ENCODE results near the gene LEFTY1.

LEFTY1 gene

GRCh38 chr1:225892307-225892706, 3.4 kb upstream of the LEFTY1 start:
- H3K14ac ChIP-seq (ENCODE audit: low read length), result no peak overlapping the region
- H3K79me2 ChIP-seq (ENCODE audit: control insufficient read depth, insufficient read depth, low read length, poor library complexity), result no peaks in the 10 kb centered on the region
- H3K4me1 ChIP-seq (ENCODE audit: control insufficient read depth in 1 of 2, insufficient read depth in 2 of 2, low read length in 2 of 2), result peaks cover 4 to 5% of the 10 kb centered on the region in 2 experiments
- H3K79me1 ChIP-seq (ENCODE audit: low read length), result peaks cover 1% of the 10 kb centered on the region
- H3K9me3 ChIP-seq (ENCODE audit: insufficient read depth, low read depth, low read length), result no peaks in the 10 kb centered on the region
- H3K36me3 ChIP-seq (ENCODE audit: control insufficient read depth in 1 of 2, insufficient read depth in 2 of 2, low read length in 2 of 2), result no peaks in the 10 kb centered on the region
- no peak overlapping the region for H2BK120ac ChIP-seq (ENCODE audit: insufficient read depth, low read length, poor library complexity)
- no peak overlapping the region for H3K23ac ChIP-seq (ENCODE audit: low read length)
- H3K27me3 ChIP-seq (ENCODE audit: insufficient read depth, low read length), result no peaks in the 10 kb centered on the region
- H3K18ac ChIP-seq (ENCODE audit: low read length), result no peak overlapping the region
- H3K4me3 ChIP-seq (ENCODE audit: low read depth, low read length), result no peak overlapping the region
- no CpG with 5 or more reads among the region's 6 CpGs for WGBS (ENCODE audit: extremely low coverage, insufficient coverage, insufficient read length)
- no peak for DNase-seq
- no peak overlapping the region for H3K9ac ChIP-seq (ENCODE audit: low read length)
- H4K8ac ChIP-seq (ENCODE audit: low read depth, low read length), result no peak overlapping the region
- no peak overlapping the region for H2AK5ac ChIP-seq (ENCODE audit: low read length)
- H4K91ac ChIP-seq (ENCODE audit: low read depth, low read length), result no peak overlapping the region
- H2BK5ac ChIP-seq (ENCODE audit: low read depth, low read length, poor library complexity), result no peak overlapping the region
- no peak overlapping the region for H3K4me2 ChIP-seq (ENCODE audit: low read length)
- H2BK12ac ChIP-seq (ENCODE audit: low read length), result no peak overlapping the region
- no peak overlapping the region for H4K12ac ChIP-seq (ENCODE audit: low read depth, low read length)
- no peak overlapping the region for H2AFZ ChIP-seq (ENCODE audit: insufficient read depth, low read length, poor library complexity)
- H3K4ac ChIP-seq (ENCODE audit: low read depth, low read length), result no peak overlapping the region
- no peak overlapping the region for H3K27ac ChIP-seq (ENCODE audit: low read depth, low read length)

GRCh38 chr1:225891229-225891972, 2.5 kb upstream of the LEFTY1 start:
- WGBS (ENCODE audit: extremely low coverage, insufficient coverage, insufficient read length), result no CpG with 5 or more reads among the region's 14 CpGs
- no peak overlapping the region for H4K12ac ChIP-seq (ENCODE audit: low read depth, low read length)
- H2BK12ac ChIP-seq (ENCODE audit: low read length), result no peak overlapping the region
- H3K79me1 ChIP-seq (ENCODE audit: low read length), result no peaks in the 10 kb centered on the region
- H3K23ac ChIP-seq (ENCODE audit: low read length), result no peak overlapping the region
- no peak overlapping the region for H3K14ac ChIP-seq (ENCODE audit: low read length)
- H4K91ac ChIP-seq (ENCODE audit: low read depth, low read length), result no peak overlapping the region
- no peaks in the 10 kb centered on the region for H3K79me2 ChIP-seq (ENCODE audit: control insufficient read depth, insufficient read depth, low read length, poor library complexity)
- H3K4me1 ChIP-seq (ENCODE audit: control insufficient read depth in 1 of 2, insufficient read depth in 2 of 2, low read length in 2 of 2), result no peaks in the 10 kb centered on the region
- H2AFZ ChIP-seq (ENCODE audit: insufficient read depth, low read length, poor library complexity), result no peak overlapping the region
- H4K8ac ChIP-seq (ENCODE audit: low read depth, low read length), result no peak overlapping the region
- no peaks in the 10 kb centered on the region for H3K36me3 ChIP-seq (ENCODE audit: control insufficient read depth in 1 of 2, insufficient read depth in 2 of 2, low read length in 2 of 2)
- H3K27me3 ChIP-seq (ENCODE audit: insufficient read depth, low read length), result no peaks in the 10 kb centered on the region
- no peak overlapping the region for H3K27ac ChIP-seq (ENCODE audit: low read depth, low read length)
- DNase-seq, result no peak
- H3K4ac ChIP-seq (ENCODE audit: low read depth, low read length), result no peak overlapping the region
- H2AK5ac ChIP-seq (ENCODE audit: low read length), result no peak overlapping the region
- no peak overlapping the region for H3K4me2 ChIP-seq (ENCODE audit: low read length)
- no peak overlapping the region for H2BK5ac ChIP-seq (ENCODE audit: low read depth, low read length, poor library complexity)
- no peak overlapping the region for H2BK120ac ChIP-seq (ENCODE audit: insufficient read depth, low read length, poor library complexity)
- H3K9me3 ChIP-seq (ENCODE audit: insufficient read depth, low read depth, low read length), result no peaks in the 10 kb centered on the region
- no peak overlapping the region for H3K4me3 ChIP-seq (ENCODE audit: low read depth, low read length)
- H3K9ac ChIP-seq (ENCODE audit: low read length), result no peak overlapping the region
- H3K18ac ChIP-seq (ENCODE audit: low read length), result no peak overlapping the region

GRCh38 chr1:225890346-225891228, 1.6 kb upstream of the LEFTY1 start:
- H3K79me2 ChIP-seq (ENCODE audit: control insufficient read depth, insufficient read depth, low read length, poor library complexity), result no peaks in the 10 kb centered on the region
- no peaks in the 10 kb centered on the region for H3K9me3 ChIP-seq (ENCODE audit: insufficient read depth, low read depth, low read length)
- H3K9ac ChIP-seq (ENCODE audit: low read length), result no peak overlapping the region
- no peak overlapping the region for H3K4me2 ChIP-seq (ENCODE audit: low read length)
- no CpG with 5 or more reads among the region's 6 CpGs for WGBS (ENCODE audit: extremely low coverage, insufficient coverage, insufficient read length)
- no peaks in the 10 kb centered on the region for H3K4me1 ChIP-seq (ENCODE audit: control insufficient read depth in 1 of 2, insufficient read depth in 2 of 2, low read length in 2 of 2)
- no peak overlapping the region for H3K18ac ChIP-seq (ENCODE audit: low read length)
- no peak overlapping the region for H2BK5ac ChIP-seq (ENCODE audit: low read depth, low read length, poor library complexity)
- no peak overlapping the region for H3K27ac ChIP-seq (ENCODE audit: low read depth, low read length)
- no peaks in the 10 kb centered on the region for H3K27me3 ChIP-seq (ENCODE audit: insufficient read depth, low read length)
- no peak overlapping the region for H4K91ac ChIP-seq (ENCODE audit: low read depth, low read length)
- no peak overlapping the region for H2AFZ ChIP-seq (ENCODE audit: insufficient read depth, low read length, poor library complexity)
- H3K4me3 ChIP-seq (ENCODE audit: low read depth, low read length), result no peak overlapping the region
- H3K14ac ChIP-seq (ENCODE audit: low read length), result no peak overlapping the region
- no peak overlapping the region for H2BK120ac ChIP-seq (ENCODE audit: insufficient read depth, low read length, poor library complexity)
- no peak for DNase-seq
- H3K36me3 ChIP-seq (ENCODE audit: control insufficient read depth in 1 of 2, insufficient read depth in 2 of 2, low read length in 2 of 2), result no peaks in the 10 kb centered on the region
- no peak overlapping the region for H2BK12ac ChIP-seq (ENCODE audit: low read length)
- no peak overlapping the region for H2AK5ac ChIP-seq (ENCODE audit: low read length)
- no peak overlapping the region for H3K4ac ChIP-seq (ENCODE audit: low read depth, low read length)
- H4K8ac ChIP-seq (ENCODE audit: low read depth, low read length), result no peak overlapping the region
- no peak overlapping the region for H3K23ac ChIP-seq (ENCODE audit: low read length)
- H3K79me1 ChIP-seq (ENCODE audit: low read length), result no peaks in the 10 kb centered on the region
- H4K12ac ChIP-seq (ENCODE audit: low read depth, low read length), result no peak overlapping the region

GRCh38 chr1:225889743-225890142, 797 bp upstream of the LEFTY1 start:
- H2BK12ac ChIP-seq (ENCODE audit: low read length), result no peak overlapping the region
- H4K91ac ChIP-seq (ENCODE audit: low read depth, low read length), result no peak overlapping the region
- H3K79me1 ChIP-seq (ENCODE audit: low read length), result no peaks in the 10 kb centered on the region
- H3K23ac ChIP-seq (ENCODE audit: low read length), result no peak overlapping the region
- H4K12ac ChIP-seq (ENCODE audit: low read depth, low read length), result no peak overlapping the region
- H3K4me2 ChIP-seq (ENCODE audit: low read length), result no peak overlapping the region
- DNase-seq, result no peak
- H3K4me1 ChIP-seq (ENCODE audit: control insufficient read depth in 1 of 2, insufficient read depth in 2 of 2, low read length in 2 of 2), result no peaks in the 10 kb centered on the region
- no peak overlapping the region for H2BK120ac ChIP-seq (ENCODE audit: insufficient read depth, low read length, poor library complexity)
- no peak overlapping the region for H2BK5ac ChIP-seq (ENCODE audit: low read depth, low read length, poor library complexity)
- H3K27me3 ChIP-seq (ENCODE audit: insufficient read depth, low read length), result no peaks in the 10 kb centered on the region
- H4K8ac ChIP-seq (ENCODE audit: low read depth, low read length), result no peak overlapping the region
- H3K27ac ChIP-seq (ENCODE audit: low read depth, low read length), result no peak overlapping the region
- H3K79me2 ChIP-seq (ENCODE audit: control insufficient read depth, insufficient read depth, low read length, poor library complexity), result no peaks in the 10 kb centered on the region
- no peak overlapping the region for H3K4me3 ChIP-seq (ENCODE audit: low read depth, low read length)
- no peaks in the 10 kb centered on the region for H3K9me3 ChIP-seq (ENCODE audit: insufficient read depth, low read depth, low read length)
- H3K36me3 ChIP-seq (ENCODE audit: control insufficient read depth in 1 of 2, insufficient read depth in 2 of 2, low read length in 2 of 2), result no peaks in the 10 kb centered on the region
- no peak overlapping the region for H3K9ac ChIP-seq (ENCODE audit: low read length)
- H3K14ac ChIP-seq (ENCODE audit: low read length), result no peak overlapping the region
- WGBS (ENCODE audit: extremely low coverage, insufficient coverage, insufficient read length), result no CpG with 5 or more reads among the region's 5 CpGs
- no peak overlapping the region for H3K18ac ChIP-seq (ENCODE audit: low read length)
- no peak overlapping the region for H2AK5ac ChIP-seq (ENCODE audit: low read length)
- no peak overlapping the region for H3K4ac ChIP-seq (ENCODE audit: low read depth, low read length)
- no peak overlapping the region for H2AFZ ChIP-seq (ENCODE audit: insufficient read depth, low read length, poor library complexity)
